Fibroblast of lung (primary cell): Measurements from ENCODE around the gene OGFOD3.

Experiments used
- CTCF ChIP-seq, 2 donors: IDR thresholded peaks in 1 of 2; conservative IDR thresholded peaks in 1 of 2; 1 replicate in 1 of 2; 2 replicates in 1 of 2; pipeline ENCODE4 v1.5.1; 2011 to 2012; ENCODE audit warnings: low read length in 2 of 2, control low read depth in 1 of 2, inconsistent platforms in 1 of 2, low read depth in 1 of 2, mild to moderate bottlenecking in 1 of 2
- EZH2 ChIP-seq: IDR thresholded peaks from 2 replicates; pipeline ENCODE4 v1.5.1; 2012; ENCODE audit warnings: low read length, control low read depth, mild to moderate bottlenecking; ENCODE audit errors: missing control alignments

- TF ChIP-seq CTCF (conservative IDR thresholded peaks at IDR 0.05 in 1 of 2, IDR thresholded peaks at IDR 0.05 in 1 of 2; ENCODE audit: low read depth in 1 of 2, low read length in 2 of 2) = no peak
- TF ChIP-seq EZH2 = no peak
Measured at GRCh38 chr17:82345151-82345976, 73.0 kb downstream of the OGFOD3 start.
